Smooth muscle cell (in vitro differentiated cells): ENCODE measurements around the gene NSMCE1. TPM values are rescaled to one million over a fixed set of nuclear protein-coding genes. Genes with fewer than 3 reads are reported as not detected.

ENCODE experiments used
- DNase-seq: peaks from one replicate; lab custom pipeline; 2025; ENCODE audit not compliant: unreplicated experiment; lab: John Stamatoyannopoulos, UW
- H2AFZ ChIP-seq: fragments of 200-600 bp; sonication (generic); 2 replicates; pipeline ENCODE4 v1.6.0; 2016; ENCODE audit warnings: antibody characterized with exemption, low read depth, mild to moderate bottlenecking
- H3F3A ChIP-seq: fragments of 200-600 bp; sonication (generic); 2 replicates; pipeline ENCODE4 v1.6.0; 2017; ENCODE audit warnings: antibody characterized with exemption, low read depth
- H3K27ac ChIP-seq: fragments of 200-600 bp; sonication (generic); 2 replicates; pipeline ENCODE4 v1.5.1; 2016; ENCODE audit warnings: low read depth, mild to moderate bottlenecking
- H3K27me3 ChIP-seq: fragments of 200-600 bp; sonication (generic); 2 replicates; pipeline ENCODE4 v1.6.1; 2016; ENCODE audit warnings: low read depth, mild to moderate bottlenecking
- H3K36me3 ChIP-seq: fragments of 200-600 bp; sonication (generic); 2 replicates; pipeline ENCODE4 v1.5.1; 2016; ENCODE audit warnings: low read depth
- H3K4me1 ChIP-seq: fragments of 200-600 bp; sonication (generic); 2 replicates; pipeline ENCODE4 v1.5.1; 2016; ENCODE audit warnings: low read depth
- H3K4me2 ChIP-seq: fragments of 200-600 bp; sonication (generic); 2 replicates; pipeline ENCODE4 v1.6.0; 2016; ENCODE audit warnings: mild to moderate bottlenecking
- H3K4me3 ChIP-seq: fragments of 200-600 bp; sonication (generic); 2 replicates; pipeline ENCODE4 v1.5.1; 2016; ENCODE audit warnings: mild to moderate bottlenecking
- H3K79me2 ChIP-seq: fragments of 200-600 bp; sonication (generic); 2 replicates; pipeline ENCODE4 v1.6.0; 2016; ENCODE audit warnings: low read depth, mild to moderate bottlenecking
- H3K9ac ChIP-seq: fragments of 200-600 bp; sonication (generic); 2 replicates; pipeline ENCODE4 v1.6.0; 2016; ENCODE audit warnings: low read depth
- H3K9me3 ChIP-seq: fragments of 200-600 bp; sonication (generic); replicated peaks from 2 replicates; pipeline ENCODE4 v1.5.1; 2016; ENCODE audit warnings: low read depth
- H4K20me1 ChIP-seq: fragments of 200-600 bp; sonication (generic); 2 replicates; pipeline ENCODE4 v1.6.0; 2016; ENCODE audit warnings: low read depth
- WGBS: methylation state at CpG from one replicate; pipeline ENCODE4 v1.1.7; 2016; ENCODE audit warnings: low lambda C conversion rate; 5-methylcytosine and 5-hydroxymethylcytosine counted together
- polyA plus RNA-seq: library from polyadenylated mRNA; unstranded; fragments of >200 nt; fragmentation: Nextera tagmentation; extraction: Ambion mirVana; gene quantifications from 2 replicates; pipeline ENCODE4 v1.2.1, GENCODE V29; 2016
- total RNA-seq: library from RNA; depleted of rRNA; stranded (reverse); fragments of >200 nt; gene quantifications from 2 replicates; pipeline ENCODE4 v1.2.3, GENCODE V29; 2014
- TF ChIP-seq, protein P1 (sequence below): fragments of 200-600 bp; sonication (generic); IDR thresholded peaks from 2 replicates; pipeline ENCODE4 v1.5.1; 2017; ENCODE audit warnings: borderline replicate concordance, mild to moderate bottlenecking, antibody characterized with exemption; ENCODE audit not compliant: insufficient read depth, poor library complexity, severe bottlenecking

The NSMCE1 gene
- total and polyA plus RNA-seq, 2 experiments from 2014 or later = 36.9 to 59.1 TPM

DNA sequence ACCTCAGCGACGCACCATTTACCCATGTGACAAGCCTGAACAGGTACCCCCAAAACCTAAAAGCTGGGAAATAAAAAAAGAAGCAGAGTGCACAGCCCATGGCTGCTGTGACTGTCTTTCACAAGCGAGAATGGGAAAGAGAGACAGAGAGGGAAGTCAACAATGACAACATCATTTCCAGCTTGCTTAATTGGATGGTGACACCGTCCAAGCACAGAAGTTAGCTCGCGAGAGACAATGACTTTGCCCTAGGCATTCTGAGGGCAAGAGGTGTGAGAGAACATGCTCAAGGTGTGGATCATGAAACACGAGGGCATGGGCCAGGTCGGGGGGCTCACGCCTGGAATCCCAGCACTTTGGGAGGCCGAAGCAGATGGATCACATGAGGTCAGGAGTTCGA is 19.3 kb upstream of the NSMCE1 start:
- Histone ChIP-seq H4K20me1 (no peaks in the 10 kb centered on the region), H3K4me1 (no peaks in the 10 kb centered on the region), H3K4me3 (no peak overlapping the region), H3F3A (no peaks in the 10 kb centered on the region), H3K4me2 (no peak overlapping the region), H3K9me3 (no peaks in the 10 kb centered on the region), H3K27me3 (no peaks in the 10 kb centered on the region), H3K27ac (no peak overlapping the region), H3K36me3 (no peaks in the 10 kb centered on the region), H2AFZ (no peak overlapping the region), H3K79me2 (no peaks in the 10 kb centered on the region), H3K9ac (no peak overlapping the region)
- TF ChIP-seq, protein P1, sequence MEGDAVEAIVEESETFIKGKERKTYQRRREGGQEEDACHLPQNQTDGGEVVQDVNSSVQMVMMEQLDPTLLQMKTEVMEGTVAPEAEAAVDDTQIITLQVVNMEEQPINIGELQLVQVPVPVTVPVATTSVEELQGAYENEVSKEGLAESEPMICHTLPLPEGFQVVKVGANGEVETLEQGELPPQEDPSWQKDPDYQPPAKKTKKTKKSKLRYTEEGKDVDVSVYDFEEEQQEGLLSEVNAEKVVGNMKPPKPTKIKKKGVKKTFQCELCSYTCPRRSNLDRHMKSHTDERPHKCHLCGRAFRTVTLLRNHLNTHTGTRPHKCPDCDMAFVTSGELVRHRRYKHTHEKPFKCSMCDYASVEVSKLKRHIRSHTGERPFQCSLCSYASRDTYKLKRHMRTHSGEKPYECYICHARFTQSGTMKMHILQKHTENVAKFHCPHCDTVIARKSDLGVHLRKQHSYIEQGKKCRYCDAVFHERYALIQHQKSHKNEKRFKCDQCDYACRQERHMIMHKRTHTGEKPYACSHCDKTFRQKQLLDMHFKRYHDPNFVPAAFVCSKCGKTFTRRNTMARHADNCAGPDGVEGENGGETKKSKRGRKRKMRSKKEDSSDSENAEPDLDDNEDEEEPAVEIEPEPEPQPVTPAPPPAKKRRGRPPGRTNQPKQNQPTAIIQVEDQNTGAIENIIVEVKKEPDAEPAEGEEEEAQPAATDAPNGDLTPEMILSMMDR = no peak
- 96% methylated on average over 11 of the region's 11 CpGs for WGBS
- no peak for DNase-seq

DNA sequence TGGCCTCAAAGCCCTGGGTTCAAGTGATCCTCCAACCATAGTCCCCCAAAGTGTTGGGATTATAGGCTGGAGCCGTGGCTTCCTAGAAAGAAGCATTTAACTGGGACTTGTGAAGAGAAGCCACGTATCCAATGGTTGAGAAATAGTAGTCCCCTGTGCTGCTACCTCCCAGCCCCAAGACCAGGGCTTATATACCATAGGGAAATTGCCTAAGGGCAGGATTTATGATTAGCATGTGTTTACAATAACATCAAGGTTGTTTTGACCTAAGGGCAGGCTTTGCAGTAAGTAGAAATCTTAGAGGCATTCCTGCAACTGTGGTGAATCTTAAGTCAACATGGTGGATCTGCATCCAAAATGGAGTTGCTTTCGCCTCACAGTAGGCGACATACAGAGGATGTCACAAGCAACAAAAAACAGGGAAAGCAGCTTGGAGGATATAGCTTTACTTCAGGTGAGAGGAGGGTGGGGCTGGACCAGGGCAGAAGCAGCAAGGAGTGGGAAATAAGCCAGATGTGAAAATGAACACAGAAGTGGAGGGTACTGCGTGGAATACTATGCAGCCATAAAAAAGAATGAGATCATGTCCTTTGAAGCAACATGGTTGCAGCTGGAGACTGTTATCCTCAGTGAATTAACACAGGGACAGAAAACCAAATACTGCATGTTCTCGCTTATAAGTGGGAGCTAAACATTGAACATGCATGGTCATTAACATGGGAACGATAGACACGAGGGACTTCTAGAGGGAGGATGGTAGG is 18.7 kb upstream of the NSMCE1 start:
- H3K9ac ChIP-seq = no peak overlapping the region
- no peak for DNase-seq
- no peak overlapping the region for H3K4me2 ChIP-seq

DNA sequence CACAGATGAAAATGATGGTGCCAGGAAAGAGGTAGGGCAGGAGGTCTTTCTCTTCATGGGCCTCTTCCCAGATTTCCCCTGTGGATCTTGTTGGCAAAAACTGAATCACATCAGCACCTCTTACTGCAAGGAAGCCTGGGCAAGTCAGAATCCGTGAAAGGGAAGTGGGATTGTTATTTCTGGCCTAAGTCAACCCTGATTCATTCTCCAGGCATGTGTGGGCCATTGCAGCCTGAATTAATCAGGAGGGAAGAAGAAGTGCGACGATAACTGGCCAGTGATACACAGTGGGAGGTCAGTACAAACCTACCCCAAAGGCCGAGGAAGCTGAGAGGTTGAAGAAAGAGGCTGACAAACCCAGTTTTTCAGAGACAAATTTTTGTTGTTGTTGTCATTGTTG is 17.9 kb upstream of the NSMCE1 start:
- TF ChIP-seq, protein P1 = no peak
- no peaks in the 10 kb centered on the region for H3K36me3 ChIP-seq
- H3K4me1 ChIP-seq = no peaks in the 10 kb centered on the region
- no peaks in the 10 kb centered on the region for H3K79me2 ChIP-seq
- no peak overlapping the region for H3K9ac ChIP-seq
- H3K4me3 ChIP-seq = no peak overlapping the region
- WGBS = 7% methylated on average over 4 of the region's 4 CpGs
- H3K4me2 ChIP-seq = no peak overlapping the region
- no peaks in the 10 kb centered on the region for H4K20me1 ChIP-seq
- DNase-seq = no peak
- no peaks in the 10 kb centered on the region for H3K27me3 ChIP-seq
- peak overlapping the region; percentile 14 for H3K27ac ChIP-seq
- H3F3A ChIP-seq = no peaks in the 10 kb centered on the region
- H3K9me3 ChIP-seq = no peaks in the 10 kb centered on the region
- H2AFZ ChIP-seq = no peak overlapping the region

More for the DNA sequence above, 18.7 kb upstream of the NSMCE1 start:
- Histone ChIP-seq H3K4me3 (no peak overlapping the region), H3F3A (no peaks in the 10 kb centered on the region), H3K27ac (peak overlapping the region; percentile 14), H3K9me3 (no peaks in the 10 kb centered on the region), H3K36me3 (no peaks in the 10 kb centered on the region), H4K20me1 (no peaks in the 10 kb centered on the region), H2AFZ (no peak overlapping the region), H3K79me2 (no peaks in the 10 kb centered on the region), H3K4me1 (no peaks in the 10 kb centered on the region), H3K27me3 (no peaks in the 10 kb centered on the region)
- 95% methylated on average over 8 of the region's 8 CpGs for WGBS
- TF ChIP-seq, protein P1 = no peak
